ENCODE results near the gene RBP3. TPM values are rescaled to one million over a fixed set of nuclear protein-coding genes. Genes with fewer than 3 reads are reported as not detected.

The RBP3 gene
- total and polyA plus RNA-seq, 2 donors (not counting 3 experiments of a cell fraction or from before 2014, with no cell fraction given), result not detected

DNA sequence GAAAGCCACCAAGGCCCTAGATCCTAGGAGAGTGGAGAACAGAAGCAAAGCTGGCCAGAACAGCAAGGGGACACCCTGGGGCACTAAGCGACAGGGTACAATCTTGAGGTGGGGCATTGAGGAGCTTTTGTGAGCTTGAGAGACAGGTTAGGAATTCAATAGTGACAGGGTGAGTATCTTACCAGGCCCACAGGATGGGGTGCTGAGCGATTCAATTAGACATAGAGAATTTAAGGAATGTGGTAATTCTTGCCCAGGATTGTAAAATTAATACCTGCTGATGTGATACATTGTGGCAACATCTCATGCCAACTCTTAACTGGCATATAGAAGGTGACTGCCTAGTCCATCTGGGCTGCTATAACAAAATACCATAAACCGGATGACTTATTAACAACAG lies 14.0 kb downstream of the RBP3 start:
- Histone ChIP-seq H4K20me1 (replicated peaks; ENCODE audit: control insufficient read depth, extremely low read depth, insufficient read depth, low read length) (no peaks in the 10 kb centered on the region), H3K9me1 (replicated peaks; ENCODE audit: control insufficient read depth, extremely low read depth, insufficient read depth, low read length) (no peaks in the 10 kb centered on the region), H3K27ac (ENCODE audit: insufficient read depth, low read depth, low read length) (no peak overlapping the region), H3K9me3 (replicated peaks; ENCODE audit: control insufficient read depth, insufficient read depth, low read length) (no peaks in the 10 kb centered on the region), H3K9ac (replicated peaks; ENCODE audit: extremely low read depth, insufficient read depth, low read length) (no peak overlapping the region), H3K79me2 (ENCODE audit: control insufficient read depth, insufficient read depth, low read length) (no peaks in the 10 kb centered on the region), H3K4me2 (ENCODE audit: insufficient read depth, low read length) (no peak overlapping the region), H3K4me1 (ENCODE audit: control insufficient read depth, extremely low read depth, insufficient read depth, low read length) (no peaks in the 10 kb centered on the region), H3K27me3 (ENCODE audit: control insufficient read depth in 2 of 2, insufficient read depth in 2 of 2, low read length in 2 of 2) (no peaks in the 10 kb centered on the region), H2AFZ (ENCODE audit: low read depth, low read length) (no peak overlapping the region), H3K4me3 (replicated peaks in 1 of 3; ENCODE audit: insufficient read depth in 1 of 3, low read depth in 1 of 3, low read length in 3 of 3) (no peak overlapping the region), H3K36me3 (ENCODE audit: control insufficient read depth in 2 of 2, extremely low read depth in 1 of 2, insufficient read depth in 2 of 2, low read length in 2 of 2) (no peaks in the 10 kb centered on the region)
- no peak for DNase-seq (ENCODE audit: low read depth, low spot score)
- no peak for FAIRE-seq
- ChIA-PET CTCF (interaction anchor here (0.6 to 2.1 kb wide), 19 partner anchors 8 to 325 kb away, joined by 3 to 13 read pairs (median 3); partner anchors contain the start of gene ZNF488), POLR2A (no interaction called here)
- dilution Hi-C loops (cut with MboI; ENCODE audit: extremely low pct_ligation_motif_present, low sequenced_read_pairs), result no loop called here
- TF ChIP-seq MYC (IDR thresholded peaks at IDR 0.05; ENCODE audit: low read depth, low read length), result no peak
- no peak for TF ChIP-seq POLR2AphosphoS5 (IDR thresholded peaks at IDR 0.05; ENCODE audit: insufficient read depth, low read depth, low read length)
- no peak for TF ChIP-seq JUN (IDR thresholded peaks at IDR 0.05; ENCODE audit: borderline replicate concordance, insufficient read depth, insufficient read length, low read depth)
- TF ChIP-seq EZH2 (IDR thresholded peaks at IDR 0.05; ENCODE audit: borderline replicate concordance, low read depth, low read length, severe bottlenecking), result no peak
- TF ChIP-seq MAX (IDR thresholded peaks at IDR 0.05; ENCODE audit: insufficient read depth, insufficient read length), result no peak
- no peak for TF ChIP-seq GATA2 (IDR thresholded peaks at IDR 0.05; ENCODE audit: insufficient read depth, insufficient read length, low read depth, low read length)
- BruUV-seq (replicated peaks), result no TSS peak
- intact Hi-C loops (cut with micrococcal nuclease), result no loop called here

DNA sequence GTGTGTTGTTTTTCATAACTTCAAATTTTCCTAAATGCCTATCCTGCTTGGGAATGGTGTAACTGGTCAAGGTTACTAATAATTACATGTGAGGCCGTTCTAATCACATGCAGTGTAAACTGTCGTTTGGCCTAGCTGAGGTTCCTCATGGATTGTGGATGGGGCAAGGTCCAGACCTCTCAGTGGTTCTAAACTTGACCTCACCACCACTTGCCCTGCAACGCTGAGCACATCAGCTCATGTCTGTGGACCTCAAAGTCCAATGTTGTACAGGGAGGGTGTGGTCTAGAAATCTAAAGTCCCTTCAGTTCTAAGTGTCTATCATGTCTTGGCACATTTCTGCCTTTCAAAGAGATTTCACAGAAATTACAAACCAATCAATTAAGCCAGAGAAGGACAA lies 15.6 kb downstream of the RBP3 start:
- Histone ChIP-seq H3K4me2 (ENCODE audit: insufficient read depth, low read length) (no peak overlapping the region), H3K36me3 (ENCODE audit: control insufficient read depth in 2 of 2, extremely low read depth in 1 of 2, insufficient read depth in 2 of 2, low read length in 2 of 2) (no peaks in the 10 kb centered on the region), H3K79me2 (ENCODE audit: control insufficient read depth, insufficient read depth, low read length) (no peaks in the 10 kb centered on the region), H3K27me3 (ENCODE audit: control insufficient read depth in 2 of 2, insufficient read depth in 2 of 2, low read length in 2 of 2) (no peaks in the 10 kb centered on the region), H3K9me3 (replicated peaks; ENCODE audit: control insufficient read depth, insufficient read depth, low read length) (no peaks in the 10 kb centered on the region), H2AFZ (ENCODE audit: low read depth, low read length) (no peak overlapping the region), H3K4me3 (replicated peaks in 1 of 3; ENCODE audit: insufficient read depth in 1 of 3, low read depth in 1 of 3, low read length in 3 of 3) (no peak overlapping the region), H4K20me1 (replicated peaks; ENCODE audit: control insufficient read depth, extremely low read depth, insufficient read depth, low read length) (no peaks in the 10 kb centered on the region), H3K27ac (ENCODE audit: insufficient read depth, low read depth, low read length) (no peak overlapping the region), H3K9me1 (replicated peaks; ENCODE audit: control insufficient read depth, extremely low read depth, insufficient read depth, low read length) (no peaks in the 10 kb centered on the region), H3K4me1 (ENCODE audit: control insufficient read depth, extremely low read depth, insufficient read depth, low read length) (no peaks in the 10 kb centered on the region), H3K9ac (replicated peaks; ENCODE audit: extremely low read depth, insufficient read depth, low read length) (no peak overlapping the region)
- no peak for DNase-seq (ENCODE audit: low read depth, low spot score)
- FAIRE-seq, result no peak
- CTCF ChIA-PET, result interaction anchor here (1.8 kb wide), 1 partner anchor 23 kb away, joined by 5 read pairs; no protein-coding TSS in a partner anchor
- dilution Hi-C loops (cut with MboI; ENCODE audit: extremely low pct_ligation_motif_present, low sequenced_read_pairs), result no loop called here
- no TSS peak for BruUV-seq (replicated peaks)
- POLR2A ChIA-PET, result no interaction called here
- intact Hi-C loops (cut with micrococcal nuclease), result no loop called here
- TF ChIP-seq MYC (IDR thresholded peaks at IDR 0.05; ENCODE audit: low read depth, low read length), result no peak
- no peak for TF ChIP-seq EZH2 (IDR thresholded peaks at IDR 0.05; ENCODE audit: borderline replicate concordance, low read depth, low read length, severe bottlenecking)
- TF ChIP-seq GATA2 (IDR thresholded peaks at IDR 0.05; ENCODE audit: insufficient read depth, insufficient read length, low read depth, low read length), result no peak
- no peak for TF ChIP-seq JUN (IDR thresholded peaks at IDR 0.05; ENCODE audit: borderline replicate concordance, insufficient read depth, insufficient read length, low read depth)
- no peak for TF ChIP-seq POLR2A (IDR thresholded peaks at IDR 0.05; ENCODE audit: low read depth, low read length)
- no peak for TF ChIP-seq MAX (IDR thresholded peaks at IDR 0.05; ENCODE audit: insufficient read depth, insufficient read length)
- no peak for TF ChIP-seq POLR2AphosphoS5 (IDR thresholded peaks at IDR 0.05; ENCODE audit: insufficient read depth, low read depth, low read length)
- TF ChIP-seq FOS (IDR thresholded peaks at IDR 0.05; ENCODE audit: borderline replicate concordance, insufficient read depth, low read length), result no peak

Data from endothelial cell of umbilical vein (primary cell).